Stimulated activated CD4-positive, alpha-beta T cell treated with anti-CD3 and anti-CD28 coated beads, Interleukin-2, amount 100 ng/mL, for 24 hours (primary cell): ENCODE data around the gene ANKRD45.
"Not testable (repeated sequence)": the region's sequence is repeated elsewhere in the genome, so short reads cannot be mapped to it uniquely, and the experiment has no call there.

ENCODE experiments used
- DNase-seq, 2 donors: peaks; one replicate each; pipeline ENCODE4 v3.0.0-alpha.2; 2020

ANKRD45 gene

DNA sequence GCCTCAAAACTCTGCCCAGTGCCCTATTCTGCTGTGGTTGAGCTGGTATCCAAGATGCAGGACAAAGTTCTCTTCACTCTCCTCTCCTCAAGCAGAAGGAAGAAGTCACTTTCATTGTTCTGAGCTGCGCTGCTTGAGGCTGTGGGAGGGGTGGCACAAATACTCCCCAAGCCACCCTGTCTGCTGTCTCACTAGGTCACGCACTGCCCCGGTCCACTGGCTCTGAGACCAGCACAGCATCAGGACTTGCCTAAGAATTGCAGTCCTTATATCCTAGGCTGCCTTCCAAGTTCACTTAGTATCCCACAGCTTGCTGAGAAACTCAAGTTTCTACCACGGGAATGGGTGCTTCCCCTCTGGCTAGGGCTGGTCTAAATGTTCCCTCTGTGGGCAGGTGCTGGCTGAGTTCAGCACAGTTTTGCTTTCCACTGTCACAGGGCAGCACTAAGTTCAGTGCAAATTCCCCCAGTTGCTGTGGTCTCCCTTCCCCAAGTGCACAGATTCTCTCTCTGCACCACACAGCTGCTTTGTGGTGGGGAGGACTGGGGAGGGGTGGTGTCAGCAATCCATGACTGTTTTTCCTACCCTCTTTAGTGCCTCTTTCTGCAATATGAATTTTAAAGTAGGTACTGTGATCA, 99.2 kb downstream of the ANKRD45 start:
- DNase-seq, result no peak

DNA sequence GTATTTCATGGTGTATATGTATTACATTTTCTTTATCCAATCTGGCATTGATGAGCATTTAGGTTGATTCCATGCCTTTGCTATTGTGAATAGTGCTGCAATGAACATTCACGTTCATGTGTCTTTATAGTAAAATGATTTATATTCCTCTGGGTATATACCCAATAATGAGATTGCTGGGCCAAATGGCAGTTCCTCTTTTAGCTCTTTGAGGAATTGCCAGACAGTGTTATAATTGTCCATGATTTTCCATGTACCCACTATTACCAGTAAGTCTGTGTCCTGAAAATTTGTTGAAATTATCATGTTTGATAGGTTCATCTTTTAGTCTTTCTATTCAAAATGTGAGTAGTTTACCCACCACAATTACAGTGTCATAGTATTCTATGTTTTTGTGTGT, 101.2 kb downstream of the ANKRD45 start:
- DNase-seq, result no peak

DNA sequence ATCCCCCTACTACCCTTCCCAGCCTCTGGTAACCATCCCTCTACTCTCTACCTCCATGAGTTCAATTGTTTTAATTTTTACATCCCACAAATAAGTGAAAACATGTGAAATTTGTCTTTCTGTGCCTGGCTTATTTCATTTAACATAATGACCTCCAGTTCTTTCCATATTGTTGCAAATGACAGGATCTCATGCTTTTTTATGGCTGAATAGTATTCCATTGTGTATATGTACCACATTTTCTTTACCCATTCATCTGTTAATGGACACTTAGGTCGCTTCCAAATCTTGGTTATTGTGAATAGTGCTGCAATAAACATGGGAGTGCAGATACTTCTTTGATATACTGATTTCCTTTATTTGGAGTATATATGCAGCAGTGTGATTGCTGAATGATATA, 105.8 kb downstream of the ANKRD45 start:
- not testable (repeated sequence) for DNase-seq

DNA sequence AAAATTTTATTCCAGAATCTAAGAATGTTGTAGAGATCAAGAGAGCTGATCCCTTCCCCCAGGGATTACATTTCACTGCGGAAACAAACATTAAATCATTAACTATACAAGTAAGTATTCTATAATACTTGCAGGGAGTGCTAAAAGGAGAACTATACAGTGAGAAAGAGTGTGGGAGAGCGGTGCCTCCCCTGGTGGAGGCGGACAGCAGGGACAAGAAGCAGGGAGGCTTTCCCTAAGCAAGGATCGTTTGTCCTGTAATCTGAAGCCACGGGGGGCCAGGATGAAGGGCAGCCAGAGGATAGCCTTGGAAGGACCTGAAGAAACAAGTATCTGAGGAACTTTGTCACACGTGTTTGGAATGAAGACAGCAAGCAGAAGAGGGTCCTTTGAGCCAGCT, 106.8 kb downstream of the ANKRD45 start:
- DNase-seq, result no peak

GRCh38 chr1:173561263-173561662, 108.4 kb downstream of the ANKRD45 start:
- DNase-seq, result no peak

- DNase-seq, result no peak
Observed at GRCh38 chr1:173560285-173560880, 109.3 kb downstream of the ANKRD45 start.
